GM21381 (cell line): ENCODE data around the gene NSD2.

Source experiments
- ATAC-seq: cut with Tn5 transposase; IDR thresholded peaks from one replicate; pipeline ENCODE4 v1.9.1; 2021; ENCODE audit warnings: mild to moderate bottlenecking, moderate library complexity; ENCODE audit not compliant: unreplicated experiment

NSD2 gene

DNA sequence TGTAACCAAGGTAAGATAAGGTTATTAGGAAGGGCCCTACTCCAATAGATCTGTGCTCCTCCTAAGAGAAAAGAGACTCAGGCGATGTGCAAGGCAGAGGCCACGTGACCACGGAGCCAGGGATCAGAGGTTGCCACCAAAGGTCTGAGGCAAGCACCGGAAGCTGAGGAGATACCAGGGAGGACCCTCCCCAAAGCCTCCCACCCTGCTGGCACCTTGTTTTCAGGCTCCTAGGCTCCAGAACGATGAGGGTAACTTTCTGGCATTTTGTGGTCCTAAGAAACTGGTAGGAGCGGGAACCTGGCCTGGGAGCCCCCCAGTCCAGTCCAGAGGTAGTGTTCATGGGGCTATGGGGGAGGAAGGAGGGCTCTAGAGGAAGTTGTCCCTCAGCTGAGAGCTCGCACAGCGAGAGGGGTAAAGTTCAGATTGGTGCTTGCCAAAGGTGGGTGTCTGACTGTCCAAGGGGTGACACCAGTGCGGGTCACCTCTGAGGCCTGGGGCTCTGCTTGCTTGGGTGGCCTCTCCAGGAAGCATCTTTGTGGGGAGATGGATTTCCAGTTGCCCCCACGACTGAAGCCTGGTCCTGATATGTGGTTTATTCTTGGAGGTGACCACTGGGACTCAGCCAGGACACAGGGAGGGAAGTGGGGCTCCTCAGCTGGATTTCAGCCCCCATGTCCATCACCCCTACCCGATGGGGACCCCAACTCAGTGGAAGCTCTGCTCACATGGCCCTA is 7.7 kb upstream of the NSD2 start:
- ATAC-seq, result no peak

DNA sequence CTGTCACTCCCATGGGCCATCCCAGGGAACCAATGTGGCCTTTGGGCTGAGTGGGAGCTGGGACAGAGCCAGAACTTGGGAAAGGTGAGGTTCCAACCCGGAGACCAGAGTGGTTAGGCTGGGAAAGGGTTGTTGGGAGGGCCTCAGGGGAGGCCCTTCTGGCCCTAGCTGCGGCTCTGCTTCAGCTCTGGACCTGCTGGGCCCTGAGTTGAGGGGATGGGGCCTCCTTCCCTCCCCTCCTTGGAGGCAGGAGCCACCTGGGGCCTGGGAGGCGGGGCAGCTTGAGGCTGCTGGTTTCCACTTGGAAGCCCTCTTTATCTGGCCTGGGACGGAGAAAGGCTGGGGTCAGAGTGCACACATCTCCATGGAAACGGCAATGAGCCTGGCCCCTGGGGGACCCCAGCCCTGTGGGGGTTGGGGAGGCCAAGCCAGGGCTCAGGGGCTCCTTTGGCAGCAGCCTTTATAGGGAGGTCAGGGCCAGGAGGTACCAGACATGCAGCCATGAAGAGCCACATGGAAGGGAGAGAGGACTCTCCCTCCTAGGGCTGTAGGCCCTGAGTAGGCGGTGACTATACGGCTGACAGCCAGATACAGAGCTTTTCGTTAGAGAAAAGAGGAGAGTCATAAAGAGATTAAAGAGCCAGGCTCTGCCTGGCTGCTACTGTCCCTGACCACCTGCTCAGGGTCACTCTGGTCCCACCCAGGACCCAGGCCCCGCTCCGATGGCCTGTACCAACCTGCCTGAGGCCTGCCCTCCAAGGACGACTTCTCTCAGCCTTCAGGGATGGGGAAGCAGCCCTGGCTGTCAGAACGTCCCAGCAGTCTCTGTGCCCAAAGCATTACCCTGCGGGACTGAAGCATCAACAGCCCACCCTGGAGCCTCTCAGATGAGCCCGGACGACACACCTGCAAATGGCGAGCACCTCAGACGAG is 6.9 kb upstream of the NSD2 start:
- ATAC-seq, result no peak

- ATAC-seq, result no peak
Observed at GRCh38 chr4:1866189-1866661, 5.0 kb upstream of the NSD2 start.

DNA sequence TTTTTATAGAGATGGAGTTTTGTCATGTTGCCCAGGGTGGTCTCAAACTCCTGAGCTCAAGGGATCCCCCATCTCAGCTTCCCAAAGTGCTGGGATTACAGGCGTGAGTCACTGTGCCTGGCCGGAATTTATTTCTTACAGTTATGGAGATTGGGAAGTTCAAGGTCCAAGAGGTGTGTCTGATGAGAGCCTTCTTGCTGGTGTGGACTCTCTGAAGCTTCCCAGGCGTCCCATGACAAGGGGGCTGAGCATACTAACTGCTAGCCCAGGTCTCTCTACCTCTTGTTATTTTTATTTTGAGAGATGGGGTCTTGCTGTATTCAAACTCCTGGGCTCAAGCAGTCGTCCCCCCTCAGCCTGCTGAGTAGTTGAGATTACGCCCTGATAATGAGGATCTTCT is 2.9 kb upstream of the NSD2 start:
- no peak for ATAC-seq

DNA sequence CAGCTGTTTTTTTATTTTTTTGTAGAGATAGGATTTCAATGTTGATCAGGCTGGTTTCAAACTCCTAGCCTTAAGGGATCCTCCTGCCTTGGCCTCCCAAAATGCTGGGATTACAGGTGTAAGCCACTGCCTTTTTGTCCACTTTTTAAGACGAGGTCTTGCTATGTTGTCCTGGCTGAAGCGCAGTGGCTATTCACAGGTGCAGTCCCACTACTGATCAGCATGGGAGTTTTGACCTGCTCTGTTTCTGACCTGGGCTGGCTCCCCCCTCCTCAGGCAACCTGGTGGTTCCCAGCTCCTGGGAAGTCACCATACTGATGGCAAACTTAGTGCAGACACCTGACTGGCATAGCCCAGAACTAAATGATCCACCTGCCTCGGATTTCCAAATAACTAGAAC is 2.3 kb upstream of the NSD2 start:
- no peak for ATAC-seq

- ATAC-seq, result peak; percentile 1
Observed at GRCh38 chr4:1869530-1870327, 1.5 kb upstream of the NSD2 start.

DNA sequence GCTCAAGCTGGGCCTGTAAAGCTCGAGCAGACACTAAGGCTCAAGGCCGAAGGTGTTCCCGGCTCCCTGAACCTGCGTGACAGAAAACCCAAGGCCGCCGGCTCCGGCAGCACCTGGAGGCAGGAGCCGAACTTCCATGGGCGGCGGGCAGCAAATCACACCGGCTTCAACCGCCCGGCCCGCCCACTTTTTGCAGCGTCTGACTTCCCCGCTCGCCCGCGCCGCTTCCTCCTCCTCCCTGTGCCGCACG is 940 bp upstream of the NSD2 start:
- peak; percentile 38 for ATAC-seq

DNA sequence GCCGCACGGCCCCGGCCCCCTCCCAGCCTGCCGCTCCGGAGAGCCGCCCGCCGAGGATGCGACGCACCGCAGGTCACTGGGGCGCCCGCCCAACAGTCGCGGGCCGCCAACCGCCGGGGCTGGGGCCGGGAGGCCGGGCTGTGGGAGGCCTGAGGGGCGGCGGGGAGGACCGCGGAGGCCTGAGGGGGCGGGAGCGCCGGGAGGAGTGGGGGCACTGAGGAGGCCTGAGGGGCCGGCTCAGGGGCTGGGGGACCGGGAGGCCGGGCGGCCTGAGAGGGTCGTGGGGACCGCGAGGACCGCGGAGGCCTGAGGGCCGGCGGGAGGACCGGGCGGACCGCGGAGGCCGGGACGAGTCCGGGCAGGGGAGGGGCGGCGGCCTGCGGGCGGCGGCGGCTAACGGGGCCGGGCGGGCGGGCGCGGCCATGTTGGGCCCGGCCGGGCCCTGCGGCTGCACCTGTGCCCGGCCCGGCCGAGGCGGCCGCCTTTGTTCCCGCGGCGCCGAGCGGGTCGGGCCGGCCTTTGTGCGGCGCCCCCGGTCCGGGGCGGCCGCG is 353 bp downstream of the NSD2 start:
- ATAC-seq, result peak; percentile 15

DNA sequence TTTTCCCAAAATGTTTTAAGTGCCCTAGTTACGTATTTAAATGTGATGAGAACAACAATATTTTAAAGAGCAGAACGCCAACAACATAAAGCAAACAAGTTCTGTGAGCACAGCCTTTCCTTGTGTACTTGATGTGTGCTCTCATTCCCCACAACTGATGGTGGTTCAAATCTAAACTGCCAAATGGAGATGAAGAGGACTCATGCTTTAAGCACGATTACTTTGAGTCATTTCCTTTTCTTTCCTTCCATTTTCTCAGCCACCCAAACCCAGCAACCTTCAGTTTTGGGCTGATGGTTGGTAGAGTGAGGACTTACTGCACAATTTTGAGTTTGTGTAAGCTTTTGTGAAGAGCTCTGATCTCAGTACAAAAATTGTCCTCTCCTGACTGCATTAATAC is 1.7 kb downstream of the NSD2 start:
- no peak for ATAC-seq

DNA sequence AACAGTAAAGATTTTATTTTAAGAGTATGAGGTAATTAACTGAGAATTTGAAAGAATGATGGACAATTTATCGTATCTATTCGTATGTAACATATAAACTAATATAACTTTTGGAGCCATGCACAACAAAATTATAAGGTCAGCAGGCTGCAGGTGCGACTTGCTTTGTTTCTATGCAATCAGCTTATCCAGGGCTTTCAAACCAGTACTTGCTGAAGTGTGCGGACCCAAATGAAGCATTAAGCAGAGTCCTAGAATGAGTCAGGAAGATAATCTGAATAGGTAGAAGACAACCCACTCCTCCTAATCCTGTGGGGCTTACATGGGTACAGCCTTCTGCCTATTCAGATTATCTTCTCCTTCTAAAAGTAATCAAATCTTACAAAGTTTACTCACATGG is 2.1 kb downstream of the NSD2 start:
- ATAC-seq, result no peak

DNA sequence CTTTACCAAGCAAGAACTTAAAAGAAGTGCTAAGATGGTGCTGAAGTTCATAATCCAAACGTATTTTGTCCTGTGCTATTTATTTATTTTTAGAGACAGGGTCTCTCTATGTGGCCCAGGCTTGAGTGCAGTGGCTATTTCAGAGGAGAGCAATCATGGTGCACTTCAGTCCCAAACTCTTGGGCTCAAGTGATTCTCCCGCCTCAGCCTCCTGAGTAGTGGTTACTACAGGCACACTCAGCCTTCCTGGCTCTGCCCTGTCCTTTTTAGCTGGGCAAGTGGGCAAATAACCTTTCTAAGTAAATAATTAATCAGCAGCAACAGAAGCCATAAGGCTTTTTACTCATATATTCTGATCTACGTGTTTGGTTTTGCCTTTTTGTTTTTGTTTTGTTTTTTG is 2.6 kb downstream of the NSD2 start:
- no peak for ATAC-seq

DNA sequence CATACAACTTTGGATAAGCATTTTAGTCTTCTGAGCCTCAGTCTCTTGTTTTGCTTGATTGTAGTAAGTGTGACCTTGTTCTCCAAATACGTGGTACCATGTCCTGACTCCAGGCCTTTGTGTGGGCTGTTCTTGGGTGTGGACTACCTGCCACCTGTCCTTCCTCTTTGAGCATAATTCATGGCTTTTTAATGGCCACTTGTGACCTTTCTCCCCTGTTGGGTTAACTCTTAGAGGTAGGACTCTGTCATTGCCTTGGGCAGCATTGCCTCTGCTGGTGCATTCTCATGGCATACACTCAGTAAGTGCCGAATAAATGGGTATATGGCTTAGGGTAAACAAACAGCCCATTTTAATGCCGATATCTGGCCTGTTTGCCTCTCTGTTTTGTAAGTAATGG is 3.0 kb downstream of the NSD2 start:
- no peak for ATAC-seq

- ATAC-seq, result no peak
Observed at GRCh38 chr4:1879485-1879884, 8.3 kb downstream of the NSD2 start.

DNA sequence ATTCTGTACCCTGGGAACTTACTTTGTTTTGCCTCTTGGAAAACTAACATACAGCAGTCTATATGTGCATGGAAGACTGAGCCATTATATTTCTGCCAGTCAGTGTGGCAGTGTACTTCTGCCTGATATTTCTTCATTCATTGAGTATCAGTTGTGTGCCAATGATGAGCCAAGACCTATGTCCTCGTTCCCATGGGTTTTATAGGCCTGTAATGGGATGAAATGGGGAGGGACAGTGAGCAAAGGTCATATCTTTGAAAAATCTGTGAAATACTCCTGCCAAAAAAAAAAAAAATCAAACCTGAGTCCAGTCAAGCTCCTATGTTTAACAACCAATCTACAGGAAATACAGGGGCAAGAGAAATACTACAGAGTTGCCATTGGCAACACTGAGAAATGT is 9.1 kb downstream of the NSD2 start:
- ATAC-seq, result no peak

- ATAC-seq, result no peak
Observed at GRCh38 chr4:1882850-1883271, 11.7 kb downstream of the NSD2 start.

DNA sequence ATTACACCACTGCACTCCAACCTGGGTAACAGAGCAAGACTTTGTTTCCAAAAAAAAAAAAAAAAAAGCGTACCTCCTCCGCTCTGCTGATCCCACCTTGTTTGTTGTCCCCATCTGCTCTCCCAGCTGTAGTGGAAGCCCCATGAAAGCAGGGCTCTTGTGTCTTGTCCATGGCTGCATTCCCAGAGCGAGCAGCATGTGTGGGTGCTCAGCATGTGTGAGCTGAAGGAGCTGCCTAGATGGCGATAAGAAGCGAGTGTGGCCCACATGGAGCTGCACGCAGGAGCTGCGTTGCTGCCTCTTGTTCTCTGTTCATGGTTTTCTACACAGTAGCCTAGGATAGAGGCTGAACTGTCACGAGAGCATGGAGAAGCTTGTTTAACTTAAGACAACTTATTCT is 12.4 kb downstream of the NSD2 start:
- no peak for ATAC-seq

DNA sequence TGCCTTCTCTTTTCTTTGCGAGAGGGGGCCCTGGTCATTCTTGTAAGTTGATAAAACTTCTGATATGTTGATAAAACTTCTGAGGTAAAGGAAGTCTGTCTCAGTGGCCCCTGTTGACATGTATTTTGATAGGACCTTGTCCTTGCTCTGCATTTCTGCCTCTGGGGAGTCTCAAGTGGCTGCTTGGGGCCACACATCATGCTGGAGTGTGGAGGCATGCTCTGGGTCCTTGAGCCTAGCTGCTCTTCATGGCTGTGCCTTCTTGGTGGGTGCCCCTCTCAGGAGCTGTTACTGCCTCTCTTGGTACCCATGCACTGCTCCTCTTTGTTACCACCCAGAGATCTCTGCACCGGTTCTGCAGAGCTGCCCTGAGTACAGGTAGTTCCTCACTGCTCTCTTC is 14.2 kb downstream of the NSD2 start:
- no peak for ATAC-seq

GRCh38 chr4:1887052-1887451 is 15.9 kb downstream of the NSD2 start:
- no peak for ATAC-seq

GRCh38 chr4:1890979-1891570 is 19.9 kb downstream of the NSD2 start:
- no peak for ATAC-seq

GRCh38 chr4:1895971-1896657 is 24.9 kb downstream of the NSD2 start:
- ATAC-seq, result no peak
